AG04450 (cell line): ENCODE data around the gene PPP2R2C. TPM values are rescaled to one million over a fixed set of nuclear protein-coding genes. Genes with fewer than 3 reads are reported as not detected.

Source experiments
- CTCF ChIA-PET: fragments of 300-600, 350-600 bp; formaldehyde crosslinking; extraction: SDS; loops from one replicate; lab custom pipeline; 2022; ENCODE audit warnings: antibody characterized with exemption, inconsistent platforms; lab: Charles Lee
- POLR2A ChIA-PET: fragments of 350-600 bp; formaldehyde crosslinking; extraction: SDS; loops from one replicate; lab custom pipeline; 2021; ENCODE audit warnings: antibody characterized with exemption, inconsistent platforms; lab: Yijun Ruan, JAX
- DNase-seq: peaks from one replicate; pipeline ENCODE4 v3.0.0-alpha.2; 2011; ENCODE audit warnings: low read depth, low spot score
- H3K27ac ChIP-seq: one replicate; pipeline ENCODE4 v1.5.1; 2012; ENCODE audit warnings: low read depth, low read length, control low read depth
- H3K27me3 ChIP-seq: one replicate; pipeline ENCODE4 v1.6.0; 2012; ENCODE audit warnings: low read length; ENCODE audit not compliant: control insufficient read depth, insufficient read depth
- H3K4me3 ChIP-seq: 2 replicates; pipeline ENCODE4 v1.5.1; 2011; ENCODE audit warnings: mild to moderate bottlenecking, low read depth, low read length, control low read depth
- H3K9me3 ChIP-seq: 2 replicates; pipeline ENCODE4 v1.5.1; 2012; ENCODE audit warnings: low read length; ENCODE audit not compliant: control insufficient read depth, insufficient read depth
- CTCF ChIP-seq: IDR thresholded peaks from 2 replicates; pipeline ENCODE4 v1.5.1; 2011; ENCODE audit warnings: low read depth, low read length, control low read depth, inconsistent platforms
- polyA plus RNA-seq: library from polyadenylated mRNA; depleted of rRNA; stranded (reverse); fragments of >200 nt; gene quantifications from 2 replicates; pipeline ENCODE4 v1.2.3, GENCODE V29; 2011

The PPP2R2C gene
- polyA plus RNA-seq, 1 experiment = 0.07 TPM

- Histone ChIP-seq H3K9me3 (peaks cover 11% of the 10 kb centered on the region; the same call in 1 of the 2 replicates), H3K27me3 (peaks cover 3% of the 10 kb centered on the region), H3K27ac (no peak overlapping the region), H3K4me3 (no peak overlapping the region)
- no peak for DNase-seq
- POLR2A ChIA-PET = no interaction called here
- no peak for TF ChIP-seq CTCF
- CTCF ChIA-PET = interaction anchor here (6.3 kb wide), 1 partner anchor 96 kb away, joined by 36 read pairs; no protein-coding TSS in a partner anchor
Measured at GRCh38 chr4:6345866-6346265, 126.5 kb downstream of the PPP2R2C start.

GRCh38 chr4:6345096-6345830 is 127.2 kb downstream of the PPP2R2C start:
- no peak for DNase-seq
- no peak for TF ChIP-seq CTCF
- no peak overlapping the region for H3K27ac ChIP-seq
- H3K27me3 ChIP-seq = peaks cover 3% of the 10 kb centered on the region
- ChIA-PET POLR2A (no interaction called here), CTCF (interaction anchor here (3.4 to 6.3 kb wide), 3 partner anchors 13 to 95 kb away, joined by 15 to 50 read pairs (median 36); no protein-coding TSS in a partner anchor)
- peaks cover 11% of the 10 kb centered on the region; the same call in 1 of the 2 replicates for H3K9me3 ChIP-seq
- no peak overlapping the region for H3K4me3 ChIP-seq

GRCh38 chr4:6343939-6344408 is 128.4 kb downstream of the PPP2R2C start:
- ChIA-PET POLR2A (no interaction called here), CTCF (interaction anchor here (3.4 to 6.3 kb wide), 3 partner anchors 12 to 94 kb away, joined by 15 to 50 read pairs (median 36); no protein-coding TSS in a partner anchor)
- DNase-seq = peak; percentile 18
- TF ChIP-seq CTCF = no peak
- Histone ChIP-seq H3K4me3 (no peak overlapping the region), H3K27ac (no peak overlapping the region), H3K9me3 (peaks cover 11% of the 10 kb centered on the region; the same call in 1 of the 2 replicates), H3K27me3 (peaks cover 3% of the 10 kb centered on the region)

- CTCF ChIA-PET = interaction anchor here (0.8 to 6.3 kb wide), 4 partner anchors 10 to 92 kb away, joined by 3 to 50 read pairs (median 26); no protein-coding TSS in a partner anchor
- DNase-seq = no peak
- POLR2A ChIA-PET = no interaction called here
- Histone ChIP-seq H3K27me3 (peaks cover 6% of the 10 kb centered on the region), H3K27ac (no peak overlapping the region), H3K4me3 (no peak overlapping the region), H3K9me3 (peaks cover 11% of the 10 kb centered on the region; the same call in 1 of the 2 replicates)
- TF ChIP-seq CTCF = no peak
Measured at GRCh38 chr4:6342530-6343293, 129.7 kb downstream of the PPP2R2C start.
